Pulmonary artery endothelial cell (primary cell): ENCODE results near the gene CMTM3. TPM values are rescaled to one million over a fixed set of nuclear protein-coding genes. Genes with fewer than 3 reads are reported as not detected.
"Not testable (repeated sequence)": the region's sequence is repeated elsewhere in the genome, so short reads cannot be mapped to it uniquely, and the experiment has no call there.

Experiments
- DNase-seq: peaks from one replicate; pipeline ENCODE4 v3.0.0-alpha.2; 2011; ENCODE audit warnings: low read depth, low spot score
- total RNA-seq: library from RNA; depleted of rRNA; stranded (reverse); fragments of >200 nt; gene quantifications from 2 replicates; pipeline ENCODE4 v1.2.3, GENCODE V29; 2014

Gene CMTM3
- total RNA-seq, 1 donor from 2014 or later: 23.5 TPM

DNA sequence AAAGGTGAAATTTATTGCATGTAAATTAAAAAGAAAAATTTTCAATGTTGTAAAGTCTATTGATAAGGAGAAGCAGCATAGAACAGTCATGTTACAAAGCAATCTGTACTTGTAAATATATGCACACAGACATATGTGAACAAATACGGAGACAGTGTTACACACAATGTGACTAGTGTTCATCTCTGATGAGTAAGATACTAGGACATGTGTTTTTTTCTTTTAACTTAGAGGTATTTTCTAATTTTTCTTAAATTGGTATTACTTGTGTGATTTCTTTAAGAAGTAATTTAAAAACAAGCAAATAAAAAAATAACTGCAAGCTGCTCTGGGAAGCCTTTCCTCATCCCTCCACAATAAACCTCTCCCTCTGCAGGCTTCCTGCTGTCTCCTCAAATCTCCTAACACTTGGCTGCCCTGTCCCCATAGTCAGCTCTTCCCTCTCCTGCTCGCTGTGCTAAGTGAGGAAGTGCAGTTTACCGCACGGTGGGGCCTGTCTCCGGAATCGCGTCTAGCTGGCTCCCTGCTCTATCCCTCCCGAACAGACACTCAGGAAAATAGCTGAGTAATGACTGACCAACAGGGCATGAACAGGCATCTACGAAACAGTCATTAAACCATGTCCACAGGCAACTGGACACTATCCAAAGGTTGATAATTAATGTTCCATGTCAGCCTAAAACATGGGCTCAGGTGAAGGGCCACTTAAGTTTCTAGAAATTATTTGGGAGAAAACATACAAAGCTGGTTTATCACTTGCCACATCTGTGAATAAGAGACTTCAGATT is 56.1 kb downstream of the CMTM3 start:
- DNase-seq: peak; percentile 52

- DNase-seq: no peak
Observed at GRCh38 chr16:66661210-66661560, 56.7 kb downstream of the CMTM3 start.

GRCh38 chr16:66661671-66662346 is 57.3 kb downstream of the CMTM3 start:
- DNase-seq: not testable (repeated sequence)

DNA sequence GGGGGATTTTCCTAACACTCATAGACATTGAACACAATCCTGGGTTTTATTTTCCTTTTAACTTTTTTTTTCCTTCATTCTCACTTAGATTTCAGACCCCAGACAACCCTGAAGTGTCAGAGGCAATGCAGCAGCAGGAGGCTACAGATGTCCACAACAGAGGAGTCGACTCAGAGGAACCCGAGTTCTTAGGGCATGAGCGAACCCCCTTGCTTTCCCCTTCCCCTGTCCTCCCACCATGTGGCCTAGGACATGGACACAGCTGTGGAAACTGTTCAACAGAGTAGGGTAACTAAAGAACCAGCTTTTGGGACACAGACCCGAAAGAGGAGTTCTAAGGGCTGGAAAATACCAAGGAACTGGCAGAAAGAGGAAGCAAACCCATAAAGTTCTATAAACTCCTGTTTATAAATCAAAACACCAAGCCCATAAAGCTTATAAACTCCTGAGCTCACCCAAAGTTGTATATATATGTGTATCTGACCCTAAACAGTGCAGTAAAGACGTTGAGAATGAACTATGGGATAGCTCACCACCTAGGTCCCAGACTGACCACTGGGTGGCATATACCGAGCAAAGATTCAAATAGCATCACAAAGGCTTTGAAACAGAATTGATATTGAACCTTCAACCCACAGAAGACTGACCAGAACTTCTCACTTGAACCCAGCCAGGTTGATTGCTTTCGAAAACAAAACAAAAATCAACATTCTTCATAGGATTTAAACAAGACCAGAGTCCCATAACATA is 58.1 kb downstream of the CMTM3 start:
- DNase-seq: peak; percentile 3

Other genes with a start within 250 kb of the CMTM3 start
- gene CDH5, start 238.0 kb upstream of the CMTM3 start, total RNA-seq: 512 and 580 TPM in 2 replicates
- 0.26 TPM in 1 of 2 replicates, not detected in the other for gene BEAN1, start 177.4 kb upstream of the CMTM3 start, total RNA-seq
- gene TK2, start 54.6 kb upstream of the CMTM3 start, total RNA-seq: 25.8 and 38.4 TPM in 2 replicates
- 74.6 and 103 TPM in 2 replicates for gene CKLF, start 52.1 kb upstream of the CMTM3 start, total RNA-seq
- gene CMTM1, start 38.3 kb upstream of the CMTM3 start, total RNA-seq: 2.9 and 4.8 TPM in 2 replicates
- not detected in 2 replicates for gene CMTM2, start 25.2 kb upstream of the CMTM3 start, total RNA-seq
- 8.5 and 12.3 TPM in 2 replicates for gene CMTM4, start 92.0 kb downstream of the CMTM3 start, total RNA-seq
- 131 and 166 TPM in 2 replicates for gene DYNC1LI2, start 146.9 kb downstream of the CMTM3 start, total RNA-seq
- gene TERB1, start 196.9 kb downstream of the CMTM3 start, total RNA-seq: 0.07 TPM in 1 of 2 replicates, not detected in the other
- 70.2 and 77.2 TPM in 2 replicates for gene NAE1, start 226.3 kb downstream of the CMTM3 start, total RNA-seq
- gene CA7, start 239.7 kb downstream of the CMTM3 start, total RNA-seq: not detected in 2 replicates